ENCODE data around the gene RBM47. TPM values are rescaled to one million over a fixed set of nuclear protein-coding genes. Genes with fewer than 3 reads are reported as not detected.
A peak's percentile ranks its signal among the peaks of the same experiment; 100 is the strongest.

RBM47 gene
- total and polyA plus RNA-seq, 2 of the 4 experiments (the other 2 are of a cell fraction) = 0.44 to 1.1 TPM

GRCh38 chr4:40570348-40571077 is 59.2 kb downstream of the RBM47 start:
- no peak overlapping the region; the same call in 2 of the 3 replicates for H2BK15ac ChIP-seq (ENCODE audit: low read depth, low read length)
- no peak overlapping the region for H4K5ac ChIP-seq (ENCODE audit: low read depth, low read length)
- H2AK9ac ChIP-seq (replicated peaks; ENCODE audit: low read depth, low read length, poor library complexity) = no peak overlapping the region
- no peak overlapping the region for H3K4ac ChIP-seq (ENCODE audit: low read depth, low read length)
- H2BK120ac ChIP-seq (ENCODE audit: low read depth, low read length) = no peak overlapping the region
- ChIA-PET CTCF (no interaction called here), POLR2A (ENCODE audit: unreplicated experiment) (no interaction called here)
- intact Hi-C loops (cut with micrococcal nuclease) (no loop called here), in situ Hi-C loops (cut with MboI; ENCODE audit: low sequenced_read_pairs) (no loop called here), dilution Hi-C loops (cut with HindIII; ENCODE audit: low sequenced_read_pairs, unreplicated experiment) (no loop called here)
- no peaks in the 10 kb centered on the region for H3K27me3 ChIP-seq (ENCODE audit: control insufficient read depth, insufficient read depth, low read length)
- 0 out of 2 replicates have a peak overlapping the region, but pooled peaks have one; percentile 51 for H2AK5ac ChIP-seq (ENCODE audit: low read depth, low read length)
- DNase-seq = peak; percentile 28
- H3K9ac ChIP-seq (ENCODE audit: low read depth, low read length) = no peak overlapping the region
- WGBS, 2 experiments (ENCODE audit: extremely low coverage in 2 of 2, insufficient read length in 1 of 2) = 70% methylated on average over 7 of the region's 14 CpGs; no CpG with 5 or more reads in 1 of the 2 experiments
- no peak overlapping the region for H4K8ac ChIP-seq (ENCODE audit: low read depth in 2 of 2, low read length in 2 of 2)
- no TSS peak for BruUV-seq (replicated peaks)
- H4K91ac ChIP-seq (ENCODE audit: insufficient read depth, low read depth, low read length) = no peak overlapping the region
- no peak overlapping the region for H2BK20ac ChIP-seq (ENCODE audit: low read depth, low read length)
- no peak overlapping the region for H3K23ac ChIP-seq (ENCODE audit: low read depth, low read length)
- peak; percentile 61 for ATAC-seq (ENCODE audit: low read depth)
- no peak overlapping the region for H3K14ac ChIP-seq (replicated peaks; ENCODE audit: low read depth, low read length)
- no peaks in the 10 kb centered on the region for H3K79me1 ChIP-seq (ENCODE audit: low read depth in 1 of 2, low read length in 2 of 2)
- H3K4me3 ChIP-seq (ENCODE audit: insufficient read depth, low read depth, low read length) = no peak overlapping the region
- 0 out of 2 replicates have a peak, but pooled peaks cover under 1% of the 10 kb centered on the region for H3K9me1 ChIP-seq (ENCODE audit: insufficient read depth, low read length)
- no peak overlapping the region for H3K56ac ChIP-seq (ENCODE audit: extremely low read depth, insufficient read depth, low read length)
- no peak overlapping the region for H2AFZ ChIP-seq (replicated peaks; ENCODE audit: low read length, poor library complexity)
- no peaks in the 10 kb centered on the region for H3K36me3 ChIP-seq (ENCODE audit: control insufficient read depth, insufficient read depth, low read length)
- no peak overlapping the region for H3K18ac ChIP-seq (ENCODE audit: low read depth, low read length)
- no peaks in the 10 kb centered on the region for H3K9me3 ChIP-seq (ENCODE audit: control insufficient read depth, insufficient read depth, low read length)
- H3K4me2 ChIP-seq (ENCODE audit: low read depth, low read length) = no peak overlapping the region
- H3K4me1 ChIP-seq (ENCODE audit: control insufficient read depth, insufficient read depth, low read length) = 0 out of 2 replicates have a peak, but pooled peaks cover 3% of the 10 kb centered on the region
- H4K20me1 ChIP-seq (ENCODE audit: insufficient read depth, low read length) = no peaks in the 10 kb centered on the region
- no peak for TF ChIP-seq SMC3 (IDR thresholded peaks at IDR 0.05; ENCODE audit: low read depth, low read length)
- TF ChIP-seq USF2 (IDR thresholded peaks at IDR 0.05; ENCODE audit: low read depth, low read length) = no peak
- no peak for TF ChIP-seq POLR2A (IDR thresholded peaks at IDR 0.05; ENCODE audit: low read depth, low read length)
- TF ChIP-seq RCOR1 (IDR thresholded peaks at IDR 0.05; ENCODE audit: insufficient replicate concordance, low read length) = no peak
- no peak for TF ChIP-seq RAD21 (IDR thresholded peaks at IDR 0.05; ENCODE audit: low read length)
- TF ChIP-seq BHLHE40 (IDR thresholded peaks at IDR 0.05; ENCODE audit: low read depth, low read length) = no peak
- no peak for TF ChIP-seq CHD1 (IDR thresholded peaks at IDR 0.05; ENCODE audit: low read depth, low read length)
- no peak for TF ChIP-seq MAFK (IDR thresholded peaks at IDR 0.05; ENCODE audit: low read depth, low read length)
- no peak for TF ChIP-seq CEBPB (IDR thresholded peaks at IDR 0.05; ENCODE audit: low read depth, low read length)
- TF ChIP-seq NFE2L2 (IDR thresholded peaks at IDR 0.05; ENCODE audit: low read depth, low read length) = no peak
- TF ChIP-seq CTCF (conservative IDR thresholded peaks at IDR 0.05; ENCODE audit: low read depth, low read length) = no peak
- no peak overlapping the region for H3K27ac ChIP-seq (ENCODE audit: insufficient read depth, low read length)
- H2BK5ac ChIP-seq (ENCODE audit: low read depth, low read length, poor library complexity, severe bottlenecking) = no peak overlapping the region
